K562 (cell line): ENCODE data around the gene WT1.

Experiments
- PML ChIP-seq: IDR thresholded peaks from 2 replicates; pipeline ENCODE4 v1.6.1; 2012; ENCODE audit warnings: low read length, inconsistent platforms
- RBM15 ChIP-seq: fragments of 200-400 bp; formaldehyde crosslinking; IDR thresholded peaks from 2 replicates; pipeline ENCODE4 v1.6.1; 2018; ENCODE audit warnings: mild to moderate bottlenecking, low read length, moderate library complexity; ENCODE audit not compliant: insufficient read depth
- SP2 ChIP-seq: IDR thresholded peaks from 2 replicates; pipeline ENCODE4 v1.6.1; 2011; ENCODE audit warnings: mild to moderate bottlenecking, low read depth, low read length, moderate library complexity; ENCODE audit not compliant: poor library complexity, severe bottlenecking; ENCODE audit errors: extremely low read depth
- YBX1 ChIP-seq: fragments of 450-650 bp; IDR thresholded peaks from 2 replicates; pipeline ENCODE4 v1.7.1; 2016; ENCODE audit warnings: mild to moderate bottlenecking
- YY1 ChIP-seq, 3 experiments: IDR thresholded peaks; 2 replicates each; pipeline ENCODE4 v1.6.1; 2011; ENCODE audit warnings: low read length in 2 of 3, mild to moderate bottlenecking in 2 of 3, moderate library complexity in 2 of 3, borderline replicate concordance in 1 of 3, control low read depth in 1 of 3, low read depth in 1 of 3; ENCODE audit not compliant: insufficient read depth in 3 of 3, insufficient replicate concordance in 2 of 3, control insufficient read depth in 1 of 3, insufficient read length in 1 of 3; ENCODE audit errors: extremely low read depth in 1 of 3

GRCh38 chr11:32435152-32435480 is 223 bp downstream of the WT1 start:
- TF ChIP-seq SP2 = no peak
- no peak for TF ChIP-seq RBM15
- TF ChIP-seq PML = no peak
- TF ChIP-seq YBX1 = no peak
- no peak for TF ChIP-seq YY1 (IDR thresholded peaks at IDR 0.05; ENCODE audit: borderline replicate concordance in 1 of 3, control insufficient read depth in 1 of 3, extremely low read depth in 1 of 3, insufficient read depth in 3 of 3, insufficient read length in 1 of 3, insufficient replicate concordance in 2 of 3, low read depth in 1 of 3, low read length in 2 of 3)
